WERI-Rb-1 (cell line): ENCODE data around the gene EHBP1L1.
"Not testable (repeated sequence)": the region's sequence is repeated elsewhere in the genome, so short reads cannot be mapped to it uniquely, and the experiment has no call there.

ENCODE experiments used
- DNase-seq: peaks from one replicate; pipeline ENCODE4 v3.0.0-alpha.2; 2020
- H3K27ac ChIP-seq: fragments of 250-450 bp; sonication (Bioruptor Pico); 2 replicates; pipeline ENCODE4 v1.5.1; 2020; ENCODE audit warnings: mild to moderate bottlenecking, moderate library complexity
- H3K27me3 ChIP-seq: fragments of 250-450 bp; sonication (Bioruptor Pico); 2 replicates; pipeline ENCODE4 v1.5.1; 2021; ENCODE audit warnings: mild to moderate bottlenecking, low read depth, moderate library complexity; ENCODE audit not compliant: insufficient read depth, severe bottlenecking
- H3K36me3 ChIP-seq: fragments of 250-450 bp; sonication (Bioruptor Pico); 2 replicates; pipeline ENCODE4 v1.5.1; 2020; ENCODE audit warnings: mild to moderate bottlenecking, moderate library complexity
- H3K4me3 ChIP-seq: 2 replicates; pipeline ENCODE4 v1.5.1; 2011; ENCODE audit warnings: low read depth, mild to moderate bottlenecking, control low read depth, low read length
- H3K9me3 ChIP-seq: fragments of 250-450 bp; sonication (Bioruptor Pico); 2 replicates; pipeline ENCODE4 v1.5.1; 2021; ENCODE audit warnings: mild to moderate bottlenecking, moderate library complexity; ENCODE audit not compliant: severe bottlenecking
- CTCF ChIP-seq: IDR thresholded peaks from 2 replicates; pipeline ENCODE4 v1.5.1; 2011; ENCODE audit warnings: low read depth, mild to moderate bottlenecking, control low read depth, inconsistent platforms, low read length

EHBP1L1 gene

GRCh38 chr11:65634440-65634839 is 58.6 kb downstream of the EHBP1L1 start:
- Histone ChIP-seq H3K27ac (no peak overlapping the region), H3K36me3 (peaks cover 52% of the 10 kb centered on the region), H3K9me3 (no peaks in the 10 kb centered on the region), H3K27me3 (no peaks in the 10 kb centered on the region), H3K4me3 (no peak overlapping the region)
- no peak for TF ChIP-seq CTCF
- DNase-seq: no peak

- Histone ChIP-seq H3K36me3 (peaks cover 45% of the 10 kb centered on the region), H3K4me3 (no peak overlapping the region), H3K27me3 (no peaks in the 10 kb centered on the region), H3K9me3 (no peaks in the 10 kb centered on the region), H3K27ac (no peak overlapping the region)
- no peak for TF ChIP-seq CTCF
- DNase-seq: no peak
These were observed 59.3 kb downstream of the EHBP1L1 start for GRCh38 chr11:65634905-65635731.

- DNase-seq: no peak
- peaks cover 35% of the 10 kb centered on the region for H3K36me3 ChIP-seq
- H3K27ac ChIP-seq: peak overlapping the region; percentile 91
- TF ChIP-seq CTCF: no peak
- H3K27me3 ChIP-seq: no peaks in the 10 kb centered on the region
- H3K9me3 ChIP-seq: no peaks in the 10 kb centered on the region
- no peak overlapping the region for H3K4me3 ChIP-seq
These were observed 60.5 kb downstream of the EHBP1L1 start for GRCh38 chr11:65636108-65637031.

- Histone ChIP-seq H3K9me3 (no peaks in the 10 kb centered on the region), H3K27ac (peak overlapping the region; percentile 91), H3K36me3 (peaks cover 35% of the 10 kb centered on the region), H3K27me3 (no peaks in the 10 kb centered on the region), H3K4me3 (peak overlapping the region; percentile 68; the same call in 1 of the 2 replicates)
- TF ChIP-seq CTCF: no peak
- DNase-seq: no peak
These were observed 61.2 kb downstream of the EHBP1L1 start for GRCh38 chr11:65637032-65637557.

- peak within 1 kb of the TSS; percentile 68 for H3K4me3 ChIP-seq
- TF ChIP-seq CTCF: peak; percentile 69
- H3K9me3 ChIP-seq: no peaks in the 10 kb centered on the region
- no peaks in the 10 kb centered on the region for H3K27me3 ChIP-seq
- peaks cover 36% of the 10 kb centered on the region for H3K36me3 ChIP-seq
- peak within 1 kb of the TSS; percentile 91 for H3K27ac ChIP-seq
- DNase-seq: peak; percentile 92
These were observed 62.1 kb downstream of the EHBP1L1 start, which contains the start of gene SIPA1 for GRCh38 chr11:65637794-65638419. SIPA1 (plus strand) TSS chr11:65638101; CDS start chr11:65640922, 2,821 bp downstream.

GRCh38 chr11:65639228-65639597 is 63.4 kb downstream of the EHBP1L1 start:
- peaks cover 33% of the 10 kb centered on the region for H3K36me3 ChIP-seq
- not testable (repeated sequence) for DNase-seq, H3K27me3 ChIP-seq, H3K27ac ChIP-seq, H3K4me3 ChIP-seq, H3K9me3 ChIP-seq
